LNCAP (cell line): Measurements from ENCODE around the gene SRRM5.

Experiments used
- TF ChIP-seq, protein P1 (sequence below): fragments of 450-650 bp; IDR thresholded peaks from 2 replicates; pipeline ENCODE4 v1.5.1; 2017; ENCODE audit warnings: mild to moderate bottlenecking

The SRRM5 gene

GRCh38 chr19:43572171-43572588 is 39.7 kb upstream of the SRRM5 start:
- TF ChIP-seq, protein P1, sequence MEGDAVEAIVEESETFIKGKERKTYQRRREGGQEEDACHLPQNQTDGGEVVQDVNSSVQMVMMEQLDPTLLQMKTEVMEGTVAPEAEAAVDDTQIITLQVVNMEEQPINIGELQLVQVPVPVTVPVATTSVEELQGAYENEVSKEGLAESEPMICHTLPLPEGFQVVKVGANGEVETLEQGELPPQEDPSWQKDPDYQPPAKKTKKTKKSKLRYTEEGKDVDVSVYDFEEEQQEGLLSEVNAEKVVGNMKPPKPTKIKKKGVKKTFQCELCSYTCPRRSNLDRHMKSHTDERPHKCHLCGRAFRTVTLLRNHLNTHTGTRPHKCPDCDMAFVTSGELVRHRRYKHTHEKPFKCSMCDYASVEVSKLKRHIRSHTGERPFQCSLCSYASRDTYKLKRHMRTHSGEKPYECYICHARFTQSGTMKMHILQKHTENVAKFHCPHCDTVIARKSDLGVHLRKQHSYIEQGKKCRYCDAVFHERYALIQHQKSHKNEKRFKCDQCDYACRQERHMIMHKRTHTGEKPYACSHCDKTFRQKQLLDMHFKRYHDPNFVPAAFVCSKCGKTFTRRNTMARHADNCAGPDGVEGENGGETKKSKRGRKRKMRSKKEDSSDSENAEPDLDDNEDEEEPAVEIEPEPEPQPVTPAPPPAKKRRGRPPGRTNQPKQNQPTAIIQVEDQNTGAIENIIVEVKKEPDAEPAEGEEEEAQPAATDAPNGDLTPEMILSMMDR: no peak

GRCh38 chr19:43574424-43575155 is 37.3 kb upstream of the SRRM5 start:
- TF ChIP-seq, protein P1: no peak

DNA sequence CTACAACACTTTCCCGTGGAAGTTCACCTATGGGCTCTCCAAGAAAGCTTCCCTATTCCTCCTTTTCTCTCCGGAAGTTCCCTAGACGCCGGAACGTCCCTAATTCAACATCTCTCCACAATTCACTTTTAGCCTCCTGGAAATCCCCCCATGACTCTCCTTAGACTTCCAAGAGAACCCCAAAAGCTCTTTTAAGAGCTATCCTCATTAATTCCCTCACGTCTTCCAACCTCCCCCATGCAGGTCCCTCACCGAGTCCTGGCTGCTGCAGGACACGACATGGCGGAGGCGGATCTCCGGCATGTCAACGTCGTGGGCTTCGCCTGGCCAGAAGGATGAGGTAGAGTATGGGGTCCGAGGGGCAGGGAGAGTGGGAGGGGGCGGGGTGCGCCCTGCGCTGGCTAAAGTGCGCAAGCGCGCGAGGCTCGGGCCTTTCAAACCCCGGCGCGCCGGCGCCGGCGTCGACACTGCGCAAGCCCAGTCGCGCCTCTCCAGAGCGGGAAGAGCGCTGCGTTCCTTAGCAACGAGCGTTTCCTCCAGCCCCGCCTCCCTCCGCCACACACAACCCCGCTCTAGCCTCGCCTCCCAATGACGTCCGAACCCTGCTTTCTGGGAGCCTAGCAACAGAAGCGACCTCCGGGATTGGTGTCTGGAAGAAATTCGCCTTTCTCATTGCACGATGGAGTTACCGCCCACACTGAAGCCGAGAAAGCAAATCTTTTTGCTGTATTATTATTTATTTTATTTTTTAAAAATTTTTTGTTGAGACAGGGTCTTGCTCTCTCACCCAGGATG is 36.5 kb upstream of the SRRM5 start, which contains the start of the genes PINLYP and XRCC1:
Gene PINLYP, plus strand, starts transcription at position 646 of the 795 bp plus-strand sequence. CDS start 1,391 bp downstream, outside the sequence.
Gene XRCC1, minus strand, starts transcription at position 372 of the 795 bp plus-strand sequence. Its CDS starts 69 bp downstream, at position 303.
- TF ChIP-seq, protein P1: no peak

DNA sequence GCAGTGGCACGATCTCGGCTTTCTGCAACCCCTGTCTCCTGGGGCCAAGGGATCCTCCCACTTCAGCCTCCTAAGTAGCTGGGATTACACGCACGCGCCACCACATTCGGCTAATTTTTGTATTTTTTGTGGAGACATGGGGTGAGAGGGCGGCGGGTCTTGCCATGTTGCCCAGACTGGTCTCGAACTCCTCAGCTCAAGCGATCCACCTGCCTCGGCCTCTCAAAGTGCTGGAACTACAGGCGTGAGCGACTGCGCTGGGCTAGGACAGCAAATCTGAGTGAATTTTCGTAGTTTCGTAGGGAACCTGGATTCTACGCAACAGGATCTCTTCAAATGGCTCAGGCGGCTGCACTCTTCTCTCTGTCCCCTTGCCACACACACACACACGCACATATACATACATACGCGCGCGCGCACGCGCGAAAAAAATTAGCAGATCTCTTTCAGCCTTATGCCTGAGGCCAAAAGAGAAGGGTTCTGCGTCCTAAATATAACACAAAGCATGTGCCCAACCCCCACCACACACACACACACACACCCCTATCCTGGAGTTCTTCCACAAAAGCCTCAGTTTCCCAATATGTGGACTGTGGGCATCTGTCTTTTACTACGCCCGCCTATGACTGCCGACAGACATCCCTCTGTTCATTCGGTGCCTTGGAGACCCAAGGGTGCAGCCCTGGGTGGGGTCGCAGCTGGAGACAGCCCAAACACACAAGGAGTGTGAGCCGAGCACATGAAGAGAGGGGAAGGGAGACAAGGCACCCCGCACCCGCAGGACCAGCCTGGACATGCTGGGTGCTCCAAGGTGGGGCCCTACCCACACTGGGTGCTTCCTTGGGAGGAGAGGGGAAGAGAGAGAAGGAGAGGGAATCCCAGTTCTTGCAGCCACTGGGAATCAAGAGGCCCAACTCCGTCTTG is 35.7 kb upstream of the SRRM5 start:
- TF ChIP-seq, protein P1: no peak

GRCh38 chr19:43578787-43579186 is 33.1 kb upstream of the SRRM5 start:
- TF ChIP-seq, protein P1: no peak

GRCh38 chr19:43581467-43581866 is 30.4 kb upstream of the SRRM5 start:
- TF ChIP-seq, protein P1: no peak

GRCh38 chr19:43582495-43582894 is 29.4 kb upstream of the SRRM5 start:
- TF ChIP-seq, protein P1: no peak
